DMS114 treated with DMSO at 0.1 percent for 48 hours (cell line): Measurements from ENCODE around the gene P4HB.

Experiments used
- DNase-seq: peaks from one replicate; lab custom pipeline; 2025; ENCODE audit not compliant: unreplicated experiment; lab: John Stamatoyannopoulos, UW

Gene P4HB

DNA sequence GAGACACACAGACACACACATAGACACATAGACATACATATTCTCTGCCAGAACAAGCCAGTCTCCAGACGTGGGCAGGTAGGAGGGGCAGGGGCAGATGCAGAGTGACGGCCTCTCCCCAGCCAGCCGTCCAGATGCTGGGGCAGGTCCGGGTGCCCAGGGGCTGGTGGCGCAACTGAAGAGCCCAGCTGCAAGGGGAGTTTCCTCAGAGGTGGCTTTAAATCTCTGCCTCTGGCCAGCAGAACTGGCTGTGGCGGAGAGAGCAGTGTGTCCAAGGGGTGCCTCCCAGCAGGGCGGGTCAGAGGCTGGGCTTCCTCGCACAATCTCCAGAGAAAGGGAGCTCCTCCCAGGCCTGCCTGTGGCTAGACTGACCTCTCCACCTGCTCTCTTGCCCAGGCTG is 65.8 kb downstream of the P4HB start:
- no peak for DNase-seq

GRCh38 chr17:81794074-81794476 is 66.3 kb downstream of the P4HB start:
- DNase-seq = no peak
